NCI-H526 treated with DMSO at 0.1 percent for 48 hours (cell line): Measurements from ENCODE around the gene ANKS1B.
A peak's percentile ranks its signal among the peaks of the same experiment; 100 is the strongest.
"Not testable (repeated sequence)": the region's sequence is repeated elsewhere in the genome, so short reads cannot be mapped to it uniquely, and the experiment has no call there.

Source experiments
- DNase-seq: peaks from one replicate; lab custom pipeline; 2025; lab: John Stamatoyannopoulos, UW

ANKS1B gene

GRCh38 chr12:99984271-99985128 is at the start of gene ANKS1B:
TSS of gene ANKS1B (minus strand) at chr12:99984936. CDS start at chr12:99984237, 699 bp downstream.
- peak; percentile 71 for DNase-seq

DNA sequence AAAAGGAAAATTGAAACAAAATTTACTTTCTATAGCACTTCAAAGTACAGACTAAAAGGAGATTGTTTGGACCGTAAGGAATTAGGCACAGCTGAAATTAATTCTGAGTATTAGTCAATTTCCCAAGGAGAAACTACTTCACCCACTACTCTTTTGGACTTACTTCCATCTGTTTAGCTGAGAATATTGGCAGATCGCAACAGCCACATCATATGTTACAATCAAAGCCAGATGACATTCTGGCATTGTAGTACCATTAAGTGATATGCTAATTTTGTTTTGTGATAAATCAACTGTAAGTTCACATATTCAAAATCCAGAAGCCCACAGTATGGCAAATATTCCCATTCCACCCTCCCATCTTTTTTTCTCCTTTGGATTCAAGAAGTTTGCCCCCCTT is 47.1 kb upstream of the ANKS1B start:
- no peak for DNase-seq

DNA sequence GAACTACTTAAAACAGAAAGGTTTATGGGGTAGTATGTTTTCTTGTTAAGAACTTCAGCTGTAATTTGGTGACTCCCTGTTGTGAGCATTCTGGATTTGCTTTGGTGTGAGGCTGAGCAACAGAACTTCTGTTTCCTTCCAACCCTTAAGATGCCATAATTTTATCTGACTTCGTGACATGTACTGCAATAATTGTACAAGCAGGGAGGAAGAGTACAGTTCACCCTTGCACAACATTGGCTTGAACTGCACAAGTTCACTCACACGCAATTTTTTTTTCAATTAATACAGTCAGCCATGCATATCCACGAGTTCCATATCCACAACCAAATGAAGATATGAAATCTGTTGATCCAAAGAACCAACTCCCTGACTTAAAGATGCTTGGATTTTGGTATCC is 42.9 kb upstream of the ANKS1B start:
- DNase-seq: no peak

GRCh38 chr12:100026241-100026640 is 41.5 kb upstream of the ANKS1B start:
- no peak for DNase-seq

GRCh38 chr12:100024974-100025555 is 40.3 kb upstream of the ANKS1B start:
- no peak for DNase-seq

GRCh38 chr12:100020370-100020769 is 35.6 kb upstream of the ANKS1B start:
- DNase-seq: no peak

DNA sequence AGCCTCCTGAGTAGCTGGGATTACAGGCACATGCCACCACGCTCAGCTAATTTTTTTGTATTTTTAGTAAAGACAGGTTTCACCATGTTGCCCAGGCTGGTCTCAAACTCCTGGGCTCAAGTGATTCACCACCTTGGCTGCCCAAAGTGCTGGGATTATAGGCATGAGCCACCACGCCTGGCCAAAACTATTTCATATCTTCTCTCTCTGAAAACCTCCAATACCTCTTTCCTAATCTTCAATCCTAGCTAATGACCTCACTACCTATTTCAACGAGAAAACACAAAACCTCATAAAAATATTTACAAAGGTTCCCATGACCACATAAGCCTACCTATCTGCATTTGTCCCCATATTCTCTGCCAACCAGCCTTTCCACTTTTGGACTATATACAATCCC is 32.3 kb upstream of the ANKS1B start:
- no peak for DNase-seq

- DNase-seq: not testable (repeated sequence)
Observed at GRCh38 chr12:100016304-100016703, 31.6 kb upstream of the ANKS1B start.

GRCh38 chr12:100005846-100006245 is 21.1 kb upstream of the ANKS1B start:
- DNase-seq: not testable (repeated sequence)

- no peak for DNase-seq
Observed at GRCh38 chr12:99997806-99998205, 13.1 kb upstream of the ANKS1B start.

GRCh38 chr12:99996095-99996494 is 11.4 kb upstream of the ANKS1B start:
- DNase-seq: no peak

- DNase-seq: no peak
Observed at GRCh38 chr12:99985631-99986030, 895 bp upstream of the ANKS1B start.

DNA sequence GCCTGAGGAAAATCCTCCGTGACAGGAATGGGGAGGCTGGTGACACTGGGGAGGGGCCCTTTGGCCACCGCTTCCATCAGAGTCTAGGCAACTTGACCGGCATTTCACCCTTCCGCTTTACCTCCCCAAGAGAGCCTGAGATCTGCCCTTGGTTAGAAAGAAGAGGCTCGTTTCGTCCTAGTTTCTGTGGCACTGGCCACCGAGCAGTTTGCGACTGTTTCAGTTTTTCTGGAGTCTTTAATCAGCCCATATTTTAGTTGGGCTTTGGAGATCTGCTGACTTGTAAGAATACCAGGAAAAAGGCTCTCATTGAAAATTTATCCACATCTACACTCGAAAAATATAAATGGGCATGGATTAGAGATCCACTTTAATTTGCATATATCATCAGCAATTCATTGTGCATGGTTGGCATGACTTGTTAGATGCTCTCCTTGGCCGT is 414 bp upstream of the ANKS1B start:
- peak; percentile 65 for DNase-seq

DNA sequence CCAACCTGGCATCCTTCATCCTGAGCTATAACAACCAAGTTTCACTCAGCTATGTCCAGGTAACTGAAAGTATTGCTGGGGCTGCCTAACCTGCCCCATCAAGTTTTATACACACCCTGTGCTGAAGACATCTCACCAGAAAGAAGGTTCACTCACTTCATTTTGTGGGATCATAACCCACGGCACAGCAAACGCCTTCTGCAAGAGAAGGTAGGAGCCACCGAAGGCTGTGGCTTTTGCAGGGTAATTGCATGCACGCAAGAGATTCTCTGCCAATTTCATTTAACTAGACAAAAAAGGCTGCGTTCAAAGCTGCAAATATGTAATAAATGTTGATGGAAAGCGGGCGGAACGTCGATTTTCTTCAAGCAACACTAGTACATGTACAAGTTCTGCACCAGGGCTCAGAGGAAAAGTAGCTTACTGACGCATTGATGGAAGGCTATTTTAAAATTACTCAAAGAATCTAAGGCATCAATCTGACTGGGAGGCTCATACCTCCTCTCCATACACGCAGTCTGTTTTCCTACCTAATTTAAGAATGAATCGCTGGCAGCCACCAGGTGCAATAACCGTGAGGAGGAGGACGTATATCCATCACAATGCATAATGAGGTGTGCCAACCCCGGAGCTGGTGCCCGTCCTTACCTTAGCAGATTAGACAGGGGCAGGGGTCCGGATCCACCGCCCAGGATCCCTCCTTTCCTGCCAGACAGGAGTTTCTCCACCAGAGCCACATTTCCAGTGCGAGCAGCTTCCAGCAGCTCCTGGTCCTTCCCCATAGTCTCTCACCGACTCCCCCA is 1.1 kb downstream of the ANKS1B start:
- DNase-seq: peak; percentile 61

- no peak for DNase-seq
Observed at GRCh38 chr12:99981639-99982190, 3.0 kb downstream of the ANKS1B start.

DNA sequence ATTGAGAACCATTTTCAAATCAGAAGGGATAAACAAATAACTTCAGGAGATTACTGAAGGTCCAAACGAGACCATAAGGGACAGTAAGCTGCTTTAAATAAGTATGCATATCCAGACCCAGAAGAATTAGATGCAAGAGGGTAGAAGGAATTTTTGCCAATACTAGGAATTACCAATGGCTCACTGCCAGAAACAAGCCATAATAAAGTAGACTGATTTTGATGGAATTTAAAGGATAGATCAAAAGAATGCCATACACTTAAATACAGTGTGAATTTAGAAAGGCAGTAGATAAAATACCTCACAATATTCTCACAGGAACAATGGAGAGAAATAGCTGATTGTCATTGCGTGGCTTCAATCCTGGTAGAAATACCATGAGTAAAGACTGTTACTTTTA is 5.3 kb downstream of the ANKS1B start:
- DNase-seq: no peak

- no peak for DNase-seq
Observed at GRCh38 chr12:99978152-99978551, 6.6 kb downstream of the ANKS1B start.

- no peak for DNase-seq
Observed at GRCh38 chr12:99977550-99977949, 7.2 kb downstream of the ANKS1B start.

DNA sequence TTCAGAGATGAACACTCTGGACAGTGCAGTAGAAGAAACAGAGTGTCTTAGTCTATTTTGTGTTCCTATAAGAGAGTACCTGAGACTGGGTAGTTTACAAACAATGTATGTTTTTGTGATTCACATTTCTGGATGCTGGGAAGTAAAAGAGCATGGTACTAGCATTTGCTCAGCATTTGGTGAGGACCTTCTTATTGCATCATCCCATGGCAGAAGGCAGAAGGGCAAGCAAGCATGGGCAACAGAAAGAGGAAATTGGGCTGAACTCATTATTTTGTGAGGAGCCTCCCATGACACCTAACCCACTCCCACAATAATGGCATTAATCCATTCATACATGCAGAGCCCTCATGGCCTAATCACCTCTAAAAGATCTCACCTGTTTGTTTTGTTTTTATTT is 8.0 kb downstream of the ANKS1B start:
- no peak for DNase-seq

DNA sequence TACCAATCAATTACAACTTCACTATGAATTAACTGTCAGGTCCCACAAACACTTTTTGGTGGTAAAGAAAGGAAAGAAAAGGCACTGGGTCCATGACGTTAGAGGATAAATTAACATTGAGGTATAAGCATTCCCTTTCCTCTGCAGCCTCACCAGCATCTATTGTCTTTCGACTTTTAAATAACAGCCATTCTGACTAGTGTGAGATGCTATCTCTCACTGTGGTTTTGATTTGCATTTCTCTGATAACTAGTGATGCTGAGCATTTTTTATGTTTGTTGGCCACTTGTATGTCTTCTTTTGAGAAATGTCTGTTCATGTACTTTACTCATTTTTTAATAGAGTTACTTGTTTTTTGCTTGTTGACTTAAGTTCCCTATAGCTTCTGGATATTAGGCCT is 9.4 kb downstream of the ANKS1B start:
- peak; percentile 56 for DNase-seq

DNA sequence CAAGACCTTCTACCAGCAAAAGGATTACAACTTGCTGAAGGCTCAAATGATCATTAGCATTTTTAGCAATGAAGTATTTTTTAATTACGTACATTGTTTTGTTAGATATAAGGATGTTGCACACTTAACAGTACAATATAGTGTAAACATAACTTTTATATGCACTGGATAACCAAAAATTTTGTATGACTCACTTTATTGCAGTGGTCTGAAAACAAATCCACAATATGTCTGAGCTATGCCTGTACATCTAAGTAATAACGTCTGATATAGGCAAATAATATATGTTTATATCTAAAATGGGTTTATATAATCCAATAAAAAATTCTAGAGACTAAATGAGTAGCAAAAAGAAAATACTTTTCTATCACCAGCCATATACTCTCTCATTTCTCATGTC is 10.6 kb downstream of the ANKS1B start:
- no peak for DNase-seq

DNA sequence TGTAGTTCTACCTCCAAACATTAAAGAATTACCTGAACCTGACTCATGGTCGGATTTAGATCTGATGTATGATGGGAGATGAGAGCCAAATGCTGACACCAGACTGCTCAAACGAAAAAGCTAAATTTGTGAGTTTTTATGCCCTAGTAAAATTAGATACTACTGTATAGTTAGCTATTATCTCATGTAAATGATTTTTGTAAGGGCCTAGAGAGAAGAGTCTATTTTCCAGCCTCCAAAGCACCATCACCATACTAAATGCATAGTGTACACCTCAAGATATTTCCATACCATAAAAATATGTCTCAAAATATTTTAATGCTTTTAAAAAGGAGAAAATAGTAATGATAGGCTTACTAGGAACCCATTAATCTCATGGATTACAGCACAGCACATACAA is 18.3 kb downstream of the ANKS1B start:
- no peak for DNase-seq
